Activated T-helper 1 cell treated with anti-CD3 and anti-CD28 coated beads, Interleukin-2, amount 50 U/mL, for 16 hours (primary cell): Measurements from ENCODE around the gene TWIST2.

Experiments used
- DNase-seq, 2 donors: peaks; one replicate each; pipeline ENCODE4 v3.0.0-alpha.2; 2020; ENCODE audit warnings: low read depth in 1 of 2, low spot score in 1 of 2

TWIST2 gene

DNA sequence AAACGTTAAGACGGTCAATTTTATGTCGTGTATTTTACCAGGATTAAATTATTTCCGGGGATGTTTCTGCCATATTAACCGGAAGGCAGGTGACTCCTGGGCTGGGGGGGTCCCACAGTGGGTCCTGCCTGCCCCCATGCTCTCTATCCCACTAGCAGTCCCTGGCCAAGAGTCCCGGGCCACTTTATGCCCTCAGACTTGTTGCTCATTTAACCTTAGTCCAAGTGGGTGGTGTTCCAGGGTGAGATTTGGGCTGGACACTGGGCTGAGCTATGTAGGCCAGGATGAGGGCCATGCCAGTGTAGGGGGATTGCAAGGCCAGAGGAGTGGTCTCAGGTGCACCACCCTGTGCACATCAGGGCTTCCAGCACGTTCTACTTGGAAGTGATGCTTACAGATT, 24.1 kb downstream of the TWIST2 start:
- DNase-seq, result no peak

- DNase-seq, result no peak
Measured at GRCh38 chr2:238872628-238873380, 24.9 kb downstream of the TWIST2 start.

DNA sequence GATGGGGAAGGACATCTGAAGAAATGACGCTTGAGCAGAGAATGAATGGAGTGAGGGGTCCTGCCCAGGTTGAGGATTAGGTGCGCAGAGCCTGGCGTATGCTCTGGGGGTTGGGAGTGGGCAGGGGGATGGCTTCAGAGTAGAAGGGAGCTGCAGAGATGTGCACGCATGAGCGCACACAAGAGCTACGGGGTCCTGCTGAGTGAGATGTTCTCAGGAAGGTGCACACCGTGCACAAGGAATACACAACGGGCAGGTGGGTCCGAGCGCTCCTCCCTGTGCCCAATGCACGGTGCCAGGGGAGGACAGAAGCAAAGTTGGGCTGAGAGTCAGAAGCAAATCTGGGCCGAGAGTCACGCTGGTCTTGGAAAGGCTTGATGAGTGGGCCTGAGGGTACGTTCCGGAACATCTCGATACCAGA, 25.5 kb downstream of the TWIST2 start:
- DNase-seq, result no peak

DNA sequence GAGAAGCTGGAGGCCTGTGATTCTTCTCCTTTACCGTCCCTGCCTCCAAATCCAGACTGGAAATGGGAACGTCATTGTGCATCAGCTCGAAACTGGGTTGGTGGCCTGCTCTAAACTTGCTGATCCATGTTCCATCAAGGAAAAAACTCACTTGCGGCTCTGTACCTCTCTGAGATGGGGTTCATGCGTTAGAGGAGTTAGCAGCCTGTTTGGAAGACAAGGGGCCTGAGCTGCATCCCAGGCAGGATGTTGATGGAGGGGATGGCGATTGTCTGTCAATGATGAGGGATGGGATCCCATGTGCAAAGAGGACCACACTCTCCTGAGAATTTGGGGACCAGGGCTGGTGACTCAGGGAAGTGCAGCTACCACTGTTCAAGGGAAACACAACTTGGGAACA, 26.0 kb downstream of the TWIST2 start:
- DNase-seq, result no peak

GRCh38 chr2:238874330-238875050, 26.6 kb downstream of the TWIST2 start:
- no peak for DNase-seq

GRCh38 chr2:238875101-238875470, 27.2 kb downstream of the TWIST2 start:
- no peak for DNase-seq

GRCh38 chr2:238875471-238876231, 27.8 kb downstream of the TWIST2 start:
- no peak for DNase-seq

GRCh38 chr2:238876232-238876630, 28.3 kb downstream of the TWIST2 start:
- no peak for DNase-seq

DNA sequence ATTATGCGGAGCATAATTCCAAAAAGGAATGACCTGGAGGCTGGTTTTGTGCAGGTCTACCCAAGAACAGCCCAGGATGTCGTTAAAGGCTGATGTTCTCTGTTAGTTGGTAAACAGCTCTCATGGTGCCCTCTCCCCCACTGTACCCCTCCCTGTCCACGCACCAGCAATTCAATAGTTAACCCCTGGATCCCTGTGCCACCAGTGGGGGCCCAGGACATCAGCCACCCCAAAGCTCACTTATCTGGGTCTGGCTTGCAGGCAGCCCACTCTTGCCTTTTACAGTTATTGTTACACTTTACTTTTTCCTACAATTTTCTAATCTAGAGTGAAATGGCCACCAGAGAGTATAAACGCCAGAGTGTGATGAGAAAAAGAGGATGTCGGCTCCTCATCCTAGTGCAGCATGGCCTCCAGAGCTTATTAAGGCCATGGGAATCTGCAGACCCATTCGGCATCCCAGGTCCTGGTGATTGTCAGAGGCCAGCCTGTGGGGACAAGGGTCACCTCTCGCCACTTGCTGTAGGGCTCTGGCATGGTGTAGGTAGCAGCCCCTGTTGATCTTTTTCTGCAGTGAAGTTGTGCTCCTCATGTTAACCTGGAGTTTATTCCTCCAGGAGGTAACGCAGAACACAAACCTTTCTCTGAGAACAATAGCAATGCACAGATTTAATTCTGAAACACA, 30.3 kb downstream of the TWIST2 start:
- no peak for DNase-seq

GRCh38 chr2:238879043-238879442, 31.2 kb downstream of the TWIST2 start:
- no peak for DNase-seq

DNA sequence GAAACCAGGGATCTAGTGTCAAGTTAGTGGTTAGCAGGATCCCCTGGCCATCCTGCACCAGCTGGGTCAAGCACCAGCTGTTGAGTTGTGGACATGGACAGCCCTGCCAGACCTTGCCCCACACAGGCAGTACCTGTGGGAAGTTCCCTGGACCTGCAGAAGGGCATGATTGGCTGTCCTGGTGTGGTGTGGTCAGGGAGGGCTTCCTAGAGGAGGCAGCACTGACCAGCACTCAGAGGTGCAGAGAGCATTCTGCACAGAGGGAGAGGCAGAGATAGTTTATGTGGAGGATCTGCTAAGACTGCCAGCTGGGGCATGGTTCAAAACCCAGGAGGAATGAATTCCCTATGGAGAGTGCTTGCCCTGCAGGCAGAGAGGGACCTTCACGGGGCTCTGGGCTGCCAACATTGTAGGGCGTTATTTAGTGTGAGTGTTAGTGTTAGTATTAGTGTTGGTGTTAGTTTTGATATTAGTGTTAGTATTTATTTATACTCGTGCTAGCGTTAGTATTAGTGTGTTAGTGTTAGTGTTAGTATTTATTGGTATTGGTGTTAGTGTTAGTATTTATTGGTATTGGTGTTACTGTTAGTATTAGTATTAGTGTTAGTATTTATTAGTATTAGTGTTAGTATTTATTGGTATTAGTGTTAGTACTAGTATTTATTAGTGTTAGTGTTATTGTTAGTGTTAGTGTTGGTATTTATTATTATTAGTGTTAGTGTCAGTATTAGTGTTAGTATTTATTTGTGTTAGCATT, 31.9 kb downstream of the TWIST2 start:
- DNase-seq, result no peak

- no peak for DNase-seq
Measured at GRCh38 chr2:238881353-238882081, 33.6 kb downstream of the TWIST2 start.

GRCh38 chr2:238882082-238882755, 34.3 kb downstream of the TWIST2 start:
- no peak for DNase-seq

- no peak for DNase-seq
Measured at GRCh38 chr2:238883421-238883901, 35.6 kb downstream of the TWIST2 start.

DNA sequence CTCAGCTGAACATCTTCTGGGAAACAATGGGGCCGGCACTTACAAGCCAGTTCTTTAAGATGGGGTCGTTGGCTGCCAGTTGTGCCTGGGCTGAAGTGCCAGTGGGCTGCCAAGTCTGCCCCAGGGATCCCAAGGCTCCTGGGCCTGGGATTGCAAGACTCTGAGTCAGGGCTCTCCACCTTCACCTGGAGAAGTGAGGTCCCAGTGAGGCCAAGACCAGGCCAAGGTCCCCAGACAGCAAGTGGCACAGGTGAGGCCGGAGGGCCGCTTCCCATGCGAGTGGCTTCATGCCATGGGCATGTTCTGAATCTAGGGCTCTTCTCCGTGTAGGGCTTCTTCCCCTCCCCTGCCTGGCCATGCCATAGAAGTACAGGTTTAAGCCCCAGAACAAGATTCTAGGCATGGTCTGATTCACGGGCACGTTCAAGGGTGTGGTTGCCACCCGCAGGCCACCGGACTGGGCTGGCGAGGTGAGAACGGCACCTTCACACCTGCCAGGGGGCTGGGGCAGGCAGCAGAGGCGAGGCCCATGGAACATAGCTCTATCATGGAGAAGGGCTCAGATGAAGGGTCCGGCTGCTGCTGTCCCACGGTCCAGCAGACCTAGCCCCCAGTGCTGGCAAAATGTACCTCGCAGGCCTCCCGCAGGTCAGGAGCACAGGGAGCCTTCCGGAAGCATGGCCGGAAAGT, 36.4 kb downstream of the TWIST2 start:
- DNase-seq, result no peak

- no peak for DNase-seq
Measured at GRCh38 chr2:238884812-238885408, 37.0 kb downstream of the TWIST2 start.

- DNase-seq, result no peak
Measured at GRCh38 chr2:238886453-238887094, 38.7 kb downstream of the TWIST2 start.

DNA sequence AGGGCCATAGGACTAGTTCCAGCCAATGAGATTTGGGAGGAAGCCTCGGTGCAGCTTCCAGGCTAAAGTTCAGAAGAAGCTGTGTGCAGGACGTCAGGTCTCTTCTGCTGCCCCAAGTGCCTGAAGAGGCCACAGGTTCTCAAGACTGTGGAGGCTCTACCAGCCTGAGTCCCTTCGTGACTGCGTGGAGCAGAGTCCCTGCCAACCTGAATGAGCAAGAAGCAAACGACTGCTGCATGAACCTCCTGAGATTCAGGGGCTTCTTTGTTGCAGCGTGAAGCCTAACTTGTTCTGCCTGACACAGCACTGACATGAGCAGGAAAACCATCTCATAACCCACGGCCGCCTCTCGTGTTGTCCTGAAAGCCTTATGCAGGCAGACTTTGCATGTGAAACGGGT, 39.7 kb downstream of the TWIST2 start:
- no peak for DNase-seq
